Fibroblast of lung (primary cell): ENCODE measurements around the gene BCL3.

Experiments used
- EZH2 ChIP-seq: IDR thresholded peaks from 2 replicates; pipeline ENCODE4 v1.5.1; 2012; ENCODE audit warnings: low read length, control low read depth, mild to moderate bottlenecking; ENCODE audit errors: missing control alignments
- TF ChIP-seq, protein P1 (sequence below), 2 donors: IDR thresholded peaks in 1 of 2; conservative IDR thresholded peaks in 1 of 2; 1 replicate in 1 of 2; 2 replicates in 1 of 2; pipeline ENCODE4 v1.5.1; 2011 to 2012; ENCODE audit warnings: low read length in 2 of 2, control low read depth in 1 of 2, inconsistent platforms in 1 of 2, low read depth in 1 of 2, mild to moderate bottlenecking in 1 of 2

DNA sequence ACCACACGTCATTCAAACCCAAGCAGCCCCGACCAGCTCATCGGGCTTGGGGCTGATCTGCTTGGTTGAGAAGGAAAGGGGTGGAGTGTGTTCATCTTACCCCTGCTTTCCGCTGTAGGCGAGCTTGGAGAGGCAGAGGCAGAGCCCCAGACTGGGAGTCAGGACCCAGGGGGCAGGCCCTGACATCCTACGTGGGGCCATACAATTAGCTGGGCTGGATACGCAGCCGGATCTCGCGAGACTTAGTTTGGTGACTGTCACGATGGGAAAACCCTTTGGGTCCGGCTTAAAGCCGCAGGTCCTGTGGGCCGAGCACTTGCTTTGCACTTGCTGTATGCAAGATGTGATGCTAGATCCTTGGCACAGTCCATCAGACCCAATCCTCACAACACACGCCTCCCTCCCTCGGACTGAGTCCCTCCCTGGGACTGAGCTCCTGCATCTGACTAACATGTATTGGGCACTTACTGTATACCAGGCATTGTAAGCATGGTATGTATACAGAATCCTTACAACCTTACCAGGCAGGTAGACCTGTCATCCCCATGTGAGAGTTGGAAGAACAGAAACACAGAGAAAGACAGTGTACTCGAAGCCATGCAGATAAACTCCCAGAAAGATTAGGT is 45.8 kb upstream of the BCL3 start:
- TF ChIP-seq, protein P1, sequence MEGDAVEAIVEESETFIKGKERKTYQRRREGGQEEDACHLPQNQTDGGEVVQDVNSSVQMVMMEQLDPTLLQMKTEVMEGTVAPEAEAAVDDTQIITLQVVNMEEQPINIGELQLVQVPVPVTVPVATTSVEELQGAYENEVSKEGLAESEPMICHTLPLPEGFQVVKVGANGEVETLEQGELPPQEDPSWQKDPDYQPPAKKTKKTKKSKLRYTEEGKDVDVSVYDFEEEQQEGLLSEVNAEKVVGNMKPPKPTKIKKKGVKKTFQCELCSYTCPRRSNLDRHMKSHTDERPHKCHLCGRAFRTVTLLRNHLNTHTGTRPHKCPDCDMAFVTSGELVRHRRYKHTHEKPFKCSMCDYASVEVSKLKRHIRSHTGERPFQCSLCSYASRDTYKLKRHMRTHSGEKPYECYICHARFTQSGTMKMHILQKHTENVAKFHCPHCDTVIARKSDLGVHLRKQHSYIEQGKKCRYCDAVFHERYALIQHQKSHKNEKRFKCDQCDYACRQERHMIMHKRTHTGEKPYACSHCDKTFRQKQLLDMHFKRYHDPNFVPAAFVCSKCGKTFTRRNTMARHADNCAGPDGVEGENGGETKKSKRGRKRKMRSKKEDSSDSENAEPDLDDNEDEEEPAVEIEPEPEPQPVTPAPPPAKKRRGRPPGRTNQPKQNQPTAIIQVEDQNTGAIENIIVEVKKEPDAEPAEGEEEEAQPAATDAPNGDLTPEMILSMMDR (conservative IDR thresholded peaks at IDR 0.05 in 1 of 2, IDR thresholded peaks at IDR 0.05 in 1 of 2; ENCODE audit: low read depth in 1 of 2, low read length in 2 of 2): no peak
- no peak for TF ChIP-seq EZH2
